ENCODE measurements around the gene ACADSB. TPM values are rescaled to one million over a fixed set of nuclear protein-coding genes. Genes with fewer than 3 reads are reported as not detected.

ACADSB gene
- total RNA-seq, 1 donor from 2014 or later: 23.3 TPM

- H3K4me1 Mint-ChIP-seq (ENCODE audit: low read depth): no peaks in the 10 kb centered on the region
- H3K4me3 Mint-ChIP-seq (ENCODE audit: low read depth): no peak overlapping the region
- peaks cover 23% of the 10 kb centered on the region for H3K36me3 Mint-ChIP-seq (ENCODE audit: low read depth)
- H3K27me3 Mint-ChIP-seq (ENCODE audit: low read depth): no peaks in the 10 kb centered on the region
- H3K27ac Mint-ChIP-seq: peak overlapping the region; percentile 58
- intact Hi-C loops (cut with micrococcal nuclease): no loop called here
- no peaks in the 10 kb centered on the region for H3K9me3 Mint-ChIP-seq
- DNase-seq (ENCODE audit: low spot score): no peak
Measured at GRCh38 chr10:122990278-122990677, 18.5 kb upstream of the ACADSB start.

GRCh38 chr10:122992031-122992585 is 16.7 kb upstream of the ACADSB start:
- no peak for DNase-seq (ENCODE audit: low spot score)
- H3K4me1 Mint-ChIP-seq (ENCODE audit: low read depth): no peaks in the 10 kb centered on the region
- H3K4me3 Mint-ChIP-seq (ENCODE audit: low read depth): no peak overlapping the region
- no peaks in the 10 kb centered on the region for H3K9me3 Mint-ChIP-seq
- H3K27ac Mint-ChIP-seq: no peak overlapping the region
- no peaks in the 10 kb centered on the region for H3K27me3 Mint-ChIP-seq (ENCODE audit: low read depth)
- intact Hi-C loops (cut with micrococcal nuclease): no loop called here
- peaks cover 32% of the 10 kb centered on the region for H3K36me3 Mint-ChIP-seq (ENCODE audit: low read depth)

GRCh38 chr10:122993797-122994336 is 14.9 kb upstream of the ACADSB start:
- H3K27ac Mint-ChIP-seq: no peak overlapping the region
- peaks cover 36% of the 10 kb centered on the region for H3K36me3 Mint-ChIP-seq (ENCODE audit: low read depth)
- intact Hi-C loops (cut with micrococcal nuclease): no loop called here

GRCh38 chr10:122995936-122996335 is 12.9 kb upstream of the ACADSB start:
- H3K9me3 Mint-ChIP-seq: no peaks in the 10 kb centered on the region
- no peaks in the 10 kb centered on the region for H3K27me3 Mint-ChIP-seq (ENCODE audit: low read depth)
- DNase-seq (ENCODE audit: low spot score): no peak
- no peak overlapping the region for H3K27ac Mint-ChIP-seq
- intact Hi-C loops (cut with micrococcal nuclease): no loop called here
- no peak overlapping the region for H3K4me3 Mint-ChIP-seq (ENCODE audit: low read depth)
- peaks cover 32% of the 10 kb centered on the region for H3K36me3 Mint-ChIP-seq (ENCODE audit: low read depth)
- H3K4me1 Mint-ChIP-seq (ENCODE audit: low read depth): peaks cover 8% of the 10 kb centered on the region

More at GRCh38 chr10:122993797-122994336, 14.9 kb upstream of the ACADSB start:
- Mint-ChIP-seq H3K4me3 (ENCODE audit: low read depth) (no peak overlapping the region), H3K4me1 (ENCODE audit: low read depth) (no peaks in the 10 kb centered on the region), H3K9me3 (no peaks in the 10 kb centered on the region), H3K27me3 (ENCODE audit: low read depth) (no peaks in the 10 kb centered on the region)
- no peak for DNase-seq (ENCODE audit: low spot score)

- intact Hi-C loops (cut with micrococcal nuclease): no loop called here
- Mint-ChIP-seq H3K4me1 (ENCODE audit: low read depth) (peaks cover 10% of the 10 kb centered on the region), H3K9me3 (no peaks in the 10 kb centered on the region), H3K27me3 (ENCODE audit: low read depth) (no peaks in the 10 kb centered on the region), H3K27ac (no peak overlapping the region), H3K36me3 (ENCODE audit: low read depth) (peaks cover 33% of the 10 kb centered on the region), H3K4me3 (ENCODE audit: low read depth) (no peak overlapping the region)
- no peak for DNase-seq (ENCODE audit: low spot score)
Measured at GRCh38 chr10:122997864-122998263, 10.9 kb upstream of the ACADSB start.

GRCh38 chr10:122998360-122998917 is 10.4 kb upstream of the ACADSB start:
- H3K9me3 Mint-ChIP-seq: no peaks in the 10 kb centered on the region
- no peak overlapping the region for H3K4me3 Mint-ChIP-seq (ENCODE audit: low read depth)
- intact Hi-C loops (cut with micrococcal nuclease): no loop called here
- H3K36me3 Mint-ChIP-seq (ENCODE audit: low read depth): peaks cover 33% of the 10 kb centered on the region
- H3K27me3 Mint-ChIP-seq (ENCODE audit: low read depth): no peaks in the 10 kb centered on the region
- peaks cover 10% of the 10 kb centered on the region for H3K4me1 Mint-ChIP-seq (ENCODE audit: low read depth)
- no peak for DNase-seq (ENCODE audit: low spot score)
- H3K27ac Mint-ChIP-seq: no peak overlapping the region

- intact Hi-C loops (cut with micrococcal nuclease): no loop called here
- H3K9me3 Mint-ChIP-seq: no peaks in the 10 kb centered on the region
- no peak overlapping the region for H3K27ac Mint-ChIP-seq
- H3K36me3 Mint-ChIP-seq (ENCODE audit: low read depth): peaks cover 31% of the 10 kb centered on the region
- DNase-seq (ENCODE audit: low spot score): no peak
- H3K4me1 Mint-ChIP-seq (ENCODE audit: low read depth): peaks cover 10% of the 10 kb centered on the region
- no peak overlapping the region for H3K4me3 Mint-ChIP-seq (ENCODE audit: low read depth)
- no peaks in the 10 kb centered on the region for H3K27me3 Mint-ChIP-seq (ENCODE audit: low read depth)
Measured at GRCh38 chr10:122998934-122999333, 9.9 kb upstream of the ACADSB start.

GRCh38 chr10:122999347-122999746 is 9.5 kb upstream of the ACADSB start:
- H3K27me3 Mint-ChIP-seq (ENCODE audit: low read depth): no peaks in the 10 kb centered on the region
- intact Hi-C loops (cut with micrococcal nuclease): no loop called here
- no peak overlapping the region for H3K4me3 Mint-ChIP-seq (ENCODE audit: low read depth)
- DNase-seq (ENCODE audit: low spot score): no peak
- no peaks in the 10 kb centered on the region for H3K9me3 Mint-ChIP-seq
- peaks cover 27% of the 10 kb centered on the region for H3K36me3 Mint-ChIP-seq (ENCODE audit: low read depth)
- peaks cover 10% of the 10 kb centered on the region for H3K4me1 Mint-ChIP-seq (ENCODE audit: low read depth)
- no peak overlapping the region for H3K27ac Mint-ChIP-seq

- H3K4me1 Mint-ChIP-seq (ENCODE audit: low read depth): peaks cover 10% of the 10 kb centered on the region
- no peaks in the 10 kb centered on the region for H3K27me3 Mint-ChIP-seq (ENCODE audit: low read depth)
- peaks cover 23% of the 10 kb centered on the region for H3K36me3 Mint-ChIP-seq (ENCODE audit: low read depth)
- H3K9me3 Mint-ChIP-seq: no peaks in the 10 kb centered on the region
- no peak overlapping the region for H3K4me3 Mint-ChIP-seq (ENCODE audit: low read depth)
- no peak for DNase-seq (ENCODE audit: low spot score)
- intact Hi-C loops (cut with micrococcal nuclease): loop anchor here (10.0 kb wide), 1 partner anchor 625 kb away; the partner anchor contains the start of gene PLEKHA1
- no peak overlapping the region for H3K27ac Mint-ChIP-seq
Measured at GRCh38 chr10:123000155-123000554, 8.7 kb upstream of the ACADSB start.

GRCh38 chr10:123001370-123001769 is 7.4 kb upstream of the ACADSB start:
- no peak overlapping the region for H3K4me3 Mint-ChIP-seq (ENCODE audit: low read depth)
- H3K4me1 Mint-ChIP-seq (ENCODE audit: low read depth): peaks cover 18% of the 10 kb centered on the region
- H3K27ac Mint-ChIP-seq: no peak overlapping the region
- intact Hi-C loops (cut with micrococcal nuclease): loop anchor here (10.0 kb wide), 1 partner anchor 627 kb away; the partner anchor contains the start of gene PLEKHA1
- H3K9me3 Mint-ChIP-seq: no peaks in the 10 kb centered on the region
- DNase-seq (ENCODE audit: low spot score): no peak
- peaks cover 25% of the 10 kb centered on the region for H3K36me3 Mint-ChIP-seq (ENCODE audit: low read depth)
- H3K27me3 Mint-ChIP-seq (ENCODE audit: low read depth): no peaks in the 10 kb centered on the region

GRCh38 chr10:123004298-123004697 is 4.5 kb upstream of the ACADSB start:
- peaks cover 29% of the 10 kb centered on the region for H3K4me1 Mint-ChIP-seq (ENCODE audit: low read depth)

GRCh38 chr10:123007558-123008354 is 1.1 kb upstream of the ACADSB start:
- H3K4me3 Mint-ChIP-seq (ENCODE audit: low read depth): peak overlapping the region; percentile 98
- DNase-seq (ENCODE audit: low spot score): peak; percentile 38
- no peaks in the 10 kb centered on the region for H3K27me3 Mint-ChIP-seq (ENCODE audit: low read depth)
- H3K36me3 Mint-ChIP-seq (ENCODE audit: low read depth): peaks cover 28% of the 10 kb centered on the region
- intact Hi-C loops (cut with micrococcal nuclease): loop anchor here (1.0 to 10.0 kb wide), 5 partner anchors 27 to 633 kb away; partner anchors contain the start of genes BUB3, C10orf88, FAM24B and PLEKHA1
- peak overlapping the region; percentile 99 for H3K27ac Mint-ChIP-seq
- no peaks in the 10 kb centered on the region for H3K9me3 Mint-ChIP-seq
- peaks cover 35% of the 10 kb centered on the region for H3K4me1 Mint-ChIP-seq (ENCODE audit: low read depth)

More at GRCh38 chr10:123004298-123004697, 4.5 kb upstream of the ACADSB start:
- DNase-seq (ENCODE audit: low spot score): no peak
- Mint-ChIP-seq H3K27ac (no peak overlapping the region), H3K9me3 (no peaks in the 10 kb centered on the region), H3K36me3 (ENCODE audit: low read depth) (peaks cover 23% of the 10 kb centered on the region), H3K27me3 (ENCODE audit: low read depth) (no peaks in the 10 kb centered on the region), H3K4me3 (ENCODE audit: low read depth) (no peak overlapping the region)
- intact Hi-C loops (cut with micrococcal nuclease): loop anchor here (10.0 kb wide), 1 partner anchor 629 kb away; the partner anchor contains the start of gene PLEKHA1

Measured in activated T-helper 2 cell treated with anti-CD3 and anti-CD28 coated beads, Interferon-gamma antibody, Interleukin-2, Interleukin-4, amounts not matched to agents 10 μg/mL and 5 μg/mL and 100 μg/mL, durations not matched to agents 14 hours and 24 hours and 36 hours (primary cell).